ENCODE data around the gene SLC35G4.

GRCh38 chr18:11654736-11655605 is 45.6 kb downstream of the SLC35G4 start:
- TF ChIP-seq ZNF184 (tag by site-specific recombination; IDR thresholded peaks at IDR 0.05) = no peak
- no peak for TF ChIP-seq ZBTB8A (tag by site-specific recombination; IDR thresholded peaks at IDR 0.05)
- no peak for TF ChIP-seq ZNF561 (tag by site-specific recombination; IDR thresholded peaks at IDR 0.05; ENCODE audit: borderline replicate concordance)
- TF ChIP-seq ZNF76 (tag by site-specific recombination; IDR thresholded peaks at IDR 0.05; ENCODE audit: borderline replicate concordance, low read depth) = no peak
- TF ChIP-seq ZNF146 (tag by site-specific recombination; IDR thresholded peaks at IDR 0.05) = no peak
- peak; percentile 64 for TF ChIP-seq KLF1 (tag by site-specific recombination; IDR thresholded peaks at IDR 0.05)
- TF ChIP-seq, protein P1, sequence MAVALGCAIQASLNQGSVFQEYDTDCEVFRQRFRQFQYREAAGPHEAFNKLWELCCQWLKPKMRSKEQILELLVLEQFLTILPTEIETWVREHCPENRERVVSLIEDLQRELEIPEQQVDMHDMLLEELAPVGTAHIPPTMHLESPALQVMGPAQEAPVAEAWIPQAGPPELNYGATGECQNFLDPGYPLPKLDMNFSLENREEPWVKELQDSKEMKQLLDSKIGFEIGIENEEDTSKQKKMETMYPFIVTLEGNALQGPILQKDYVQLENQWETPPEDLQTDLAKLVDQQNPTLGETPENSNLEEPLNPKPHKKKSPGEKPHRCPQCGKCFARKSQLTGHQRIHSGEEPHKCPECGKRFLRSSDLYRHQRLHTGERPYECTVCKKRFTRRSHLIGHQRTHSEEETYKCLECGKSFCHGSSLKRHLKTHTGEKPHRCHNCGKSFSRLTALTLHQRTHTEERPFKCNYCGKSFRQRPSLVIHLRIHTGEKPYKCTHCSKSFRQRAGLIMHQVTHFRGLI (tag by site-specific recombination; IDR thresholded peaks at IDR 0.05) = no peak

All from HEK293 (cell line).